Limb (tissue), 2 donors: ENCODE measurements around the gene HTR1E.
"Not testable (repeated sequence)": the region's sequence is repeated elsewhere in the genome, so short reads cannot be mapped to it uniquely, and the experiment has no call there.

ENCODE experiments used
- DNase-seq, 2 donors: peaks; one replicate each; pipeline ENCODE4 v3.0.0-alpha.2; 2016; ENCODE audit errors: extremely low spot score in 2 of 2

Gene HTR1E, protein sequence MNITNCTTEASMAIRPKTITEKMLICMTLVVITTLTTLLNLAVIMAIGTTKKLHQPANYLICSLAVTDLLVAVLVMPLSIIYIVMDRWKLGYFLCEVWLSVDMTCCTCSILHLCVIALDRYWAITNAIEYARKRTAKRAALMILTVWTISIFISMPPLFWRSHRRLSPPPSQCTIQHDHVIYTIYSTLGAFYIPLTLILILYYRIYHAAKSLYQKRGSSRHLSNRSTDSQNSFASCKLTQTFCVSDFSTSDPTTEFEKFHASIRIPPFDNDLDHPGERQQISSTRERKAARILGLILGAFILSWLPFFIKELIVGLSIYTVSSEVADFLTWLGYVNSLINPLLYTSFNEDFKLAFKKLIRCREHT

GRCh38 chr6:86937219-86938079 is at the start of gene HTR1E:
HTR1E (plus strand) TSS chr6:86937528; CDS start chr6:87015335, 77,807 bp downstream.
- peak; percentile 13 to 76 for DNase-seq

GRCh38 chr6:86888301-86888700 is 49.0 kb upstream of the HTR1E start:
- no peak for DNase-seq

DNA sequence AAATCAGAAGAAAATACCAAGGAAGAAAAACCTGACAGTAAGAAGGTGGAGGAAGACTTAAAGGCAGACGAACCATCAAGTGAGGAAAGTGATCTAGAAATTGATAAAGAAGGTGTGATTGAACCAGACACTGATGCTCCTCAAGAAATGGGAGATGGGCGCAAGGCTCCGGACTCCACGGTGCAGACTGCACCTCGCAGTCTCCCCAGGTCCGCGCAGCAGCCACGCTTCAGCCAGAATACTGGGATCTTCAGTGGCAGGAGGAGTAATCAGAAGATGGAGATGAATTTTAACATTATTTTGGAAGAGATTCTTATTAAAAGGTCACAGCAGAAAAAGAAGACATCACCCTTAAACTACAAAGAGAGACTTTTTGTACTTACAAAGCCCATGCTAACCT is 40.1 kb upstream of the HTR1E start:
- not testable (repeated sequence) for DNase-seq

DNA sequence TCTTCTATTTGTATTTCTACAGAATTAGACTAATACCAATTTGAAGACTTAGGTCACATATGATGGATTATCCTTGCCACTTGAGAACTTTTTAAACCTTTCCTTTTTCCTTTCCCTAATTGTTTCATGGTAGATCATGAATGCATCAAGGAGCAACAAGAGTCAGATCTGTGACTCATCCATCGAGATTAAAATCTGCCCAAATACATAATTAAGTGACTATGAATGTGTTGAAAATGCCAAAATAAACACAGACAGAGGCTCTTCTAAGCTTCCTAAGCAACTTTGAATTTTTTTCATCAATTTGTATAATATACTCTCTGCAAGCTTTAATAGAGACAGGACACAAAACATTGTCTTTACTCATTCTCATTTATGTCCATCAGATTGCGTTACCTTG is 23.5 kb upstream of the HTR1E start:
- no peak for DNase-seq

- DNase-seq: no peak
These were observed 20.9 kb upstream of the HTR1E start for GRCh38 chr6:86916393-86916792.

DNA sequence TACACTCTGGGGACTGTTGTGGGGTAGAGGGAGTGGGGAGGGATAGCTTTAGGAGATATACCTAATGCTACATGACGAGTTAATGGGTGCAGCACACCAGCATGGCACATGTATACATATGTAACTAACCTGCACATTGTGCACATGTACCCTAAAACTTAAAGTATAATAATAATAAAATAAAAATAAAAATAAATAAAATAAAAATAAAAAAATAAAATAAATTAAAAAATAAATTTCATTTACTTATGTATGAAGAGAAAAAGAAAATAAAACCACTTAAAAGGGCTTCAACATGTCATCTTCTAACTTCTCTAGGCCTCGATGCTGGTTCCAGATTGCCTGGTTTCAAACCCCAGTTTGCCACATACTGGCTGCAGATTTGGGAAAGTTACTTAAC is 10.2 kb upstream of the HTR1E start:
- DNase-seq: not testable (repeated sequence)

DNA sequence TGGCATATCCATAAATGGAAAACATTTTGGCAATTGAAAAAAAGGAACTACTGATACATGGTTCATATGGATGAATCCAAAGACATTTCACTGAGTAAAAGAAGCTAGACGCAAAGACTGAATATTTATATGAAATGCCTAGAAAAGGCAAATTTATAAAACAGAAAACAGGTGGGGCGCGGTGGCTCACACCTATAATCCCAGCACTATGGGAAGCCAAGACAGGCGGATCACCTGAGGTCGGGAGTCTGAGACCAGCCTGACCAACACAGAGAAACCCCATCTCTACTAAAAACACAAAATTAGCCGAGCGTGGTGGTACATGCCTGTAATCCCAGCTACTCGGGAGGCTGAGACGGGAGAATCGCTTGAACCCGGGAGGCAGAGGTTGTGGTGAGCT is 9.5 kb upstream of the HTR1E start:
- DNase-seq: not testable (repeated sequence)

DNA sequence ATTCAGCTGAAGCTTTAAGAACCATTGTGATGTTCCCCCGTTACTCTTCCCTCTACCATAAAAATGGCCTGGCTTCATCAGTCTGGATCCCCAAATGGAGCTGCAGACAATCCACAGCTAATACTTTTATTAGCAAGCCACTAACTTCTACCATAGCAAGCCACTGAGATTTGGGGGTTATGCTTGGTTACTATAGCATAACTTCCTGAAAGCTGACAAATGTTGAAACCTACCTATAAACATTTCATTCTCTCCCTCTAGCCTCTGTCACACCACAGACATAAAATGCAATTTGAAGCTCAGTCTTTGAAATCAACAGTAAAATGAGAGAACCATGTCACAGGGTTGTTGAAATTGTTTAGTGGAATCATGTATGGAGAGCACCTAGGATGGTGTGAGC is 3.0 kb upstream of the HTR1E start:
- no peak for DNase-seq

GRCh38 chr6:86936834-86937218 is 502 bp upstream of the HTR1E start:
- no peak for DNase-seq

- no peak for DNase-seq
These were observed 1.5 kb downstream of the HTR1E start for GRCh38 chr6:86938814-86939213.

DNA sequence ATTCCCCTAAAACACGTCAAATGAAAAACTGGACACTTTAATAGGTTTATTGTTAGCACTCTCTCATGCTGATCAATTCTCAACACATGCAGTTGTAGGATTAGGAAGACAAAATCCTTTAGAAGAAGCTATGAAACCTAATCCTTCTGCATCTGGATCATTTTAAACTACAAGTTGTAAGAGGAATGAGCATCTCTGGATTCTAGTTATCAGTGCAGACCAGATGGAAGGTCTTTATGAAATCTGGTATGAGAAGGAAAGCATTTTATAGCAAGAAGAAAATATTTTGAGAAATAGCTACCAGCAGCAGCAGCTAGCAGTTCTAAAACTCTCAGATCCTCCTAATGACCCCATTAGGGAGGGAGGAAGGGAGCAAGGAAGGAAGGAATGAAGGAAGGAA is 4.1 kb downstream of the HTR1E start:
- DNase-seq: no peak

DNA sequence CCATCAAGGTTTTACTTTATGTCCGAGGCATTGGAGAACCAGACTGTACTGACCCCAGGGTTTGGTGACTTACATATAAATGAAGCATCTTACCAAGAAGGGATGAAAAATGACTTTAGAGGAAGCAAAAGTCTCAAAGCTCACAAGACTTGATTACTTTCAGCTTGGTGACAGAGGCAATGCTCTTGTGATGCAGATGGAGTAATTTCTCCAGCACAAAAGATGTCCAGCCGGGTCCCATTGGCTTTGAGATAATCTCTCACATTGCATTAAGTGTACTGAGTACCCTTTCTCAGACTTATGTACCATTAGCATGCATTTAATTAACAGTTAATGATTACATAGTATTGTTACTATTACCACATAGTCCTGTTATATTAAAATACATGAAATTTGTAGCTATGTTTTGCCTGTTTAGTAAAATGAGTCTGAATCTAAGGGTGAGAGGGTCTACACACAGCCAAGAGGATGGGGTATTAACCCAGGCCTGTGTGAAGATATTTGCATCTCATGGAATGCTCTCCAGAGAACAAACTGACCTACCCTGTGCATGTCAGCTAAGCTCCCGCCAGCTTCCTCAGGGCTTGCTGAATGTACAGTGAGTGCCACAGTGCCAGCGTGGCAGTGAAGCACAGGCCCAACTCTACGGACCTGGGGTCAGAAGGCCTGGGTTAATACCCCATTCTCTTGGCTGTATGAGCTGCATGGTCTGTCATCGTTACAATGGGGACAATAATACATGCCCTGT is 5.6 kb downstream of the HTR1E start:
- no peak for DNase-seq

GRCh38 chr6:86943819-86944407 is 6.6 kb downstream of the HTR1E start:
- no peak for DNase-seq

GRCh38 chr6:86949771-86950170 is 12.4 kb downstream of the HTR1E start:
- no peak for DNase-seq

DNA sequence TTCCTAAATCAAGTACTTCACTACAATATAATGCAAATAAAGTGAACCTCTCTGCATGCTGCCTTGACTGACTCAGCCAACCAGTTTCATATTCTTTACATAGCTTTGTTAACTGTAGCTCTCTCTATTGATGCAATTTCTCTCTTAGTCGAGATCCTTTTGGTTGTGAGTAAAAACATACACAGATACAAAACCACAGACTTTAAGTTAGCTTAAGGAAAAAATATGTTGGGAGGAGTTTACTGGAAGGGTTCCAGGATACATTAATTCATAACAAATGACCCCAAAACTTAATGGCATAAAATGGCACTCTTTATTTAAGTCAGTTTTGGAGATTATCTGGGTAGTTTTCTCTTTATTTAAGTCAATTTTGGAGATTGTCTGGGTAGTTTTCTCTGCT is 15.7 kb downstream of the HTR1E start:
- no peak for DNase-seq

- no peak for DNase-seq
These were observed 22.3 kb downstream of the HTR1E start for GRCh38 chr6:86959656-86960055.

DNA sequence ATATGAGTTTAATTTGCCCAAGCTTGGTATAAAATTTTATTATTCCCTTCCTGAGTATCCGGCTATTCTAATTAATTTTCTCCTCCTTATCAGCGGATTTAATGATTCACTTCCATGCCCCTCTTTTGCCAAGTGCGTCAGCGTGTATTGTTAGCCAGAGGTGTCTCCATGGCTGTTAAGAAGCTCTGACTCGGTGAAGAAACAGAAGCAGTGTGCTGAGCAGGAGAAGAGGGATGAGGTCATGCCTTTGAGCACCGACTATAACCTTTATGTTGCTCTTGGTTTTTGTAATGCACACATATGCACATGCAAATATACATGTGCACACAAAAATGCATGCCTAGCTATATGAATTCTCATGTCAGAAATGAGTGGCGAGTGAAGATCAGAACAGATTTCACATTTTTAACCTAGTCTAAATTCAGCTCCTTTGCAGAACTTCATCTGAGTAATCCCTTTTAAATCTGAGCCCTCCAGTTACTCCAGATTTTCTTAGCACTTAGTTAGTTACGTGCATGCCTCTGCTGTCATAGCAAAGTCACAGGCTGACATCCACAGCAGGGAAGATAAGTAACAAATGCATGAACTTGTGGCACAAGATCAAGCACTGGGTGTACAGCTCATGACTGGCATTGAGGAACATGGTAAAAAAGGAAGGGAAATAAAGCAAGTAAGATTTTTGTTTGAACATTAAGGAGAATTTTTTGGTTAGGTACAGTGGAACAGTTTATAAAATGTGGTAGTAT is 24.3 kb downstream of the HTR1E start:
- DNase-seq: no peak

- no peak for DNase-seq
These were observed 26.0 kb downstream of the HTR1E start for GRCh38 chr6:86963352-86963751.

- no peak for DNase-seq
These were observed 26.8 kb downstream of the HTR1E start for GRCh38 chr6:86964029-86964579.

DNA sequence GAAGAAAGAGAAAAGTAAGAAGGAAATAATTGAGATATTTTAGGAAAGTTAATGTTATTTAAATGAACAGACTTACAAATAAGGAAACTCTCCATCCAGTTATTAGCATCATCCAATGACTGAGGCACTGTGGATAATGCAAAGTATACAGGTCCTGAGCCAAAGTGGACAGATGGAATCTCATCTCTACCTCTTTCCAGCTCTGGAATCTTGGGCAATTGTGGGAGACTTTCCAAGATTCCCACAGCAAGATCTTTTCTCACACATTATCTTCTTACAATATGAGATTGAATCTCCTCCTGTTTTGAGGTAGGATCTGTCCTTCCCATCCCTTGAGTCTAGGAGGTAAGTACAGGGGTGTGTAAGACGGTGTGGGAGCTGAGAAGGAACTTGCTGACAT is 28.9 kb downstream of the HTR1E start:
- DNase-seq: no peak

- DNase-seq: no peak
These were observed 32.2 kb downstream of the HTR1E start for GRCh38 chr6:86969573-86969972.
